Uterus (tissue), 2 donors: Measurements from ENCODE around the gene MACC1.

ENCODE experiments used
- CTCF ChIP-seq, 4 experiments: fragments of 200-600 bp in 2 of 4; fragments of 450-650 bp in 2 of 4; sonication (generic) in 2 of 4; IDR thresholded peaks; one replicate each; pipeline ENCODE4 v1.5.1; 2016 to 2019; ENCODE audit warnings: antibody characterized with exemption in 4 of 4, mild to moderate bottlenecking in 2 of 4, moderate library complexity in 1 of 4
- POLR2A ChIP-seq, 2 donors: fragments of 450-650 bp; IDR thresholded peaks; one replicate each; pipeline ENCODE4 v1.6.1; 2016; ENCODE audit warnings: antibody characterized with exemption in 2 of 2, mild to moderate bottlenecking in 1 of 2, moderate library complexity in 1 of 2

GRCh38 chr7:20222219-20222828 is 5.1 kb upstream of the MACC1 start:
- TF ChIP-seq CTCF (IDR thresholded peaks at IDR 0.05): no peak
- TF ChIP-seq POLR2A (IDR thresholded peaks at IDR 0.05): no peak
